SU-DHL-6 (cell line): ENCODE results near the gene PMVK.

ENCODE experiments used
- H2AFZ ChIP-seq: fragments of 200-600 bp; sonication (generic); 2 replicates; pipeline ENCODE4 v1.6.1; 2014; ENCODE audit warnings: low read depth, mild to moderate bottlenecking, moderate library complexity, mixed read lengths, antibody characterized with exemption, low read length; ENCODE audit not compliant: severe bottlenecking
- H3F3A ChIP-seq: fragments of 200-600 bp; shearing (Covaris generic); 2 replicates; pipeline ENCODE4 v1.6.0; 2016; ENCODE audit warnings: antibody characterized with exemption, mild to moderate bottlenecking; ENCODE audit not compliant: insufficient read depth
- H3K27ac ChIP-seq: fragments of 200-600 bp; sonication (generic); 2 replicates; pipeline ENCODE4 v1.5.1; 2016; ENCODE audit warnings: low read depth, mild to moderate bottlenecking, low read length, moderate library complexity, mixed read lengths
- H3K27me3 ChIP-seq: fragments of 200-600 bp; sonication (generic), shearing (Covaris generic); 2 replicates; pipeline ENCODE4 v1.6.0; 2014; ENCODE audit warnings: mild to moderate bottlenecking, low read length
- H3K36me3 ChIP-seq: fragments of 200-600 bp; sonication (generic); 2 replicates; pipeline ENCODE4 v1.6.1; 2014; ENCODE audit warnings: mild to moderate bottlenecking, low read length, mixed read lengths
- H3K4me2 ChIP-seq: fragments of 300-600, 200-600 bp; shearing (Covaris generic), sonication (generic); 2 replicates; pipeline ENCODE4 v1.6.0; 2014; ENCODE audit warnings: low read length, low read depth, mild to moderate bottlenecking; ENCODE audit not compliant: poor library complexity, severe bottlenecking
- H3K4me3 ChIP-seq: fragments of 200-600 bp; sonication (generic); 2 replicates; pipeline ENCODE4 v1.5.1; 2014; ENCODE audit warnings: antibody characterized with exemption, low read length, mild to moderate bottlenecking, mixed read lengths; ENCODE audit not compliant: insufficient read depth, poor library complexity, severe bottlenecking
- H3K79me2 ChIP-seq: fragments of 200-600 bp; sonication (generic); 2 replicates; pipeline ENCODE4 v1.6.1; 2014; ENCODE audit warnings: mild to moderate bottlenecking, low read length, moderate library complexity; ENCODE audit not compliant: insufficient read depth
- H3K9ac ChIP-seq: fragments of 200-600 bp; sonication (generic); 2 replicates; pipeline ENCODE4 v1.7.0; 2014; ENCODE audit warnings: mild to moderate bottlenecking, low read length
- H3K9me2 ChIP-seq: fragments of 200-600 bp; sonication (generic); replicated peaks from 2 replicates; pipeline ENCODE4 v1.6.1; 2014; ENCODE audit warnings: low read length; ENCODE audit not compliant: insufficient read depth
- H3K9me3 ChIP-seq: fragments of 200-600 bp; sonication (generic); 2 replicates; pipeline ENCODE4 v1.6.1; 2014; ENCODE audit warnings: low read length, mixed read lengths; ENCODE audit not compliant: insufficient read depth
- H4K20me1 ChIP-seq: fragments of 200-600 bp; sonication (generic); 2 replicates; pipeline ENCODE4 v1.6.1; 2014; ENCODE audit warnings: low read depth, mild to moderate bottlenecking, antibody characterized with exemption, low read length, moderate library complexity, mixed read lengths
- EZH2phosphoT487 ChIP-seq: fragments of 200-600 bp; sonication (generic), shearing (Covaris generic); conservative IDR thresholded peaks from 2 replicates; pipeline ENCODE4 v1.6.1; 2018; ENCODE audit warnings: mild to moderate bottlenecking, antibody characterized with exemption, low read length, moderate library complexity, mixed read lengths
- TF ChIP-seq, protein P1 (sequence below): fragments of 200-600 bp; sonication (generic); IDR thresholded peaks from one replicate; pipeline ENCODE4 v1.5.1; 2017; ENCODE audit warnings: antibody characterized with exemption, mild to moderate bottlenecking, low read length, moderate library complexity; ENCODE audit not compliant: insufficient read depth, poor library complexity, severe bottlenecking

PMVK gene

DNA sequence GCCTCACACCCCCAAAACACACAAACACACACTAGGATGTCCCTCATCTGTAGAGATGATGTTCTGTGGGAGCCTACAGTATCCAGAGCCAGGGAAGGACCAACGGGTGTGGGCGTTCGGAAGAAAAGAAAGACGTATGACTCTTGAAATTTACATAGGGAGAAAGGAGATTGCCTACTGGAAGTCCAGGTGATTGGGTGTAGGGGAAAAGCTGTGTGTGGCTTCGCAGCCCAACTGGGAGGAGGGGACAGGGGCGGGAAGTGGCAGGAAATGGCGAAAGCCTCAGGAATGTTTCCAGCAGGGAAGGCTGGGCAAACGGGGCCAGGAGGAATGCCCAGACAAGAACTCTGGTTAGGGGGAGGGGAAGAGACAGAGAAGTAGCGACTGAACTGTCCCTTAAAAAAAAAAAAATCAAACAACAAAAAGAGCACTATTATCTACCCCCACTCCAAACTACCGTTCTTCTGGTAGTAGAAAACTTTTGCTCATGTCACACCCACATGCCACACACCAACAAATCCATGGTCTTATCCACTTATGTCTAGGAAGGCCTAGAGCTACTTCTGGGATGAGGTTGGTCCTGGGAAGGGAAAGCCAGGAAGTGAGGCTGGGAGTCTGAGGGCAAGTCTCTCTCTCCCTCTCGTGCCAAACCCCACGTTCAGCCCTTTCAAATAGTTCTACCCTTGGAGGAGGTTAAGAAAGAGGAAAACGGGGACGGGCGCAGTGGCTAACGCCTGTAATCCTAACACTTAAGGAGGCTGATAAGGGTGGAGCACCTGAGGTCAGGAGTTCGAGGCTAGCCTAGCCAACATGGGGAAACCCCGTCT, 36.2 kb upstream of the PMVK start:
- Histone ChIP-seq H3K4me2 (peak overlapping the region; percentile 87), H4K20me1 (no peaks in the 10 kb centered on the region), H3K79me2 (peaks cover 57% of the 10 kb centered on the region), H2AFZ (no peak overlapping the region), H3K9me3 (no peaks in the 10 kb centered on the region), H3K36me3 (no peaks in the 10 kb centered on the region), H3K4me3 (no peak overlapping the region), H3F3A (peaks cover 11% of the 10 kb centered on the region; the same call in 1 of the 2 replicates), H3K27ac (no peak overlapping the region), H3K27me3 (no peaks in the 10 kb centered on the region), H3K9ac (no peak overlapping the region), H3K9me2 (no peaks in the 10 kb centered on the region)
- TF ChIP-seq, protein P1, sequence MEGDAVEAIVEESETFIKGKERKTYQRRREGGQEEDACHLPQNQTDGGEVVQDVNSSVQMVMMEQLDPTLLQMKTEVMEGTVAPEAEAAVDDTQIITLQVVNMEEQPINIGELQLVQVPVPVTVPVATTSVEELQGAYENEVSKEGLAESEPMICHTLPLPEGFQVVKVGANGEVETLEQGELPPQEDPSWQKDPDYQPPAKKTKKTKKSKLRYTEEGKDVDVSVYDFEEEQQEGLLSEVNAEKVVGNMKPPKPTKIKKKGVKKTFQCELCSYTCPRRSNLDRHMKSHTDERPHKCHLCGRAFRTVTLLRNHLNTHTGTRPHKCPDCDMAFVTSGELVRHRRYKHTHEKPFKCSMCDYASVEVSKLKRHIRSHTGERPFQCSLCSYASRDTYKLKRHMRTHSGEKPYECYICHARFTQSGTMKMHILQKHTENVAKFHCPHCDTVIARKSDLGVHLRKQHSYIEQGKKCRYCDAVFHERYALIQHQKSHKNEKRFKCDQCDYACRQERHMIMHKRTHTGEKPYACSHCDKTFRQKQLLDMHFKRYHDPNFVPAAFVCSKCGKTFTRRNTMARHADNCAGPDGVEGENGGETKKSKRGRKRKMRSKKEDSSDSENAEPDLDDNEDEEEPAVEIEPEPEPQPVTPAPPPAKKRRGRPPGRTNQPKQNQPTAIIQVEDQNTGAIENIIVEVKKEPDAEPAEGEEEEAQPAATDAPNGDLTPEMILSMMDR = no peak
- TF ChIP-seq EZH2phosphoT487 = no peak

DNA sequence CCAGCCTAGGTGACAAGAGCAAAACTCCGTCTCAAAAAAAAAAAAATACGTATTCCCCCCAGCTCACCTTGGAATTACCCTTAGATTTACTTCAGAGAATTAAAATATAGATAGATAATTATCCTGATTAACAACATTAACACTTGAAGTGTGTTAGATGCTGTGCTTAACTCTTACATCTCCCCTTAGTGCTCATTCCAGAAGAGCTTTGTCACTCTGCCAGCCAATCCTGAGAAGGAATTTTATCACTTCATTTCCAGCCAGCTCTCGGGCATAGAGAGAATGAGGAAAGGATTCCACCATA, 35.6 kb upstream of the PMVK start:
- Histone ChIP-seq H3K9me2 (no peaks in the 10 kb centered on the region), H3K27ac (no peak overlapping the region), H3K79me2 (peaks cover 52% of the 10 kb centered on the region), H3K4me3 (no peak overlapping the region), H3K9me3 (no peaks in the 10 kb centered on the region), H4K20me1 (no peaks in the 10 kb centered on the region), H3K9ac (no peak overlapping the region), H3K27me3 (no peaks in the 10 kb centered on the region), H3K36me3 (no peaks in the 10 kb centered on the region), H3F3A (peaks cover 11% of the 10 kb centered on the region; the same call in 1 of the 2 replicates), H2AFZ (no peak overlapping the region), H3K4me2 (no peak overlapping the region)
- no peak for TF ChIP-seq EZH2phosphoT487
- TF ChIP-seq, protein P1 = no peak

DNA sequence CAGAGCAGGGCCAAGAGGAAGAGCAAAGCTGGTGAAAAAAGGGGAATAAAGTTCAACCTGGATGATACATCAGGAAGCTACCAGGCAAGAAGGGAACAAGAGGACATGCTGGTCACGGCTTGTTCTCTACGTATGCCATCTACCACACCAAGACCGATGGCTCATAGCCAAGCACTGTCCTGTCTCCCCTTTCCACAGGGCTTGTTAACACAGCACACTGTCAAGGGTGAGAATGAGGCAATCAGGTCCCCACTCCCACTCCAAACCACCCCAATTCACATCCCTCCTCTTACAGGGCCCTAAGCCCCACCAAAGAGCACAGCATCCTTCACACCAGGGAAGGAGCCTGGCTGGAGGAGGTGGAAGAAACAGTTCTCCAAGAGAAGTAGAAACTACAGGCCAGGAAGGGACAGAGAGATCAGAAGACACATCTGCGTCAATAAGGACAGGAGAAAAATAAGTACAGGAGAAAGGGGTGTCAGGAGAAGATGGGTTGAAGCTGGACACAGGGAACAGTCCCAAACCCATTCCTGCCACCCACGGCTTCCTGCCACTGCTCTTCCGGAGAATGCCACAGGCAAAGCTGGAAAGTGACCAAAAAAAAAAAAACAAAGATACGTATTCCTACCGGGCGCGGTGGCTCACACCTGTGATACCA, 35.0 kb upstream of the PMVK start:
- Histone ChIP-seq H3K9me2 (no peaks in the 10 kb centered on the region), H4K20me1 (no peaks in the 10 kb centered on the region), H3K4me2 (peak overlapping the region; percentile 9), H3F3A (peaks cover 11% of the 10 kb centered on the region; the same call in 1 of the 2 replicates), H3K4me3 (no peak overlapping the region), H3K9ac (peak overlapping the region; percentile 18; the same call in 1 of the 2 replicates), H3K27ac (no peak overlapping the region), H2AFZ (no peak overlapping the region), H3K79me2 (peaks cover 45% of the 10 kb centered on the region), H3K36me3 (no peaks in the 10 kb centered on the region), H3K27me3 (no peaks in the 10 kb centered on the region), H3K9me3 (no peaks in the 10 kb centered on the region)
- TF ChIP-seq EZH2phosphoT487 = no peak
- TF ChIP-seq, protein P1 = no peak
